ENCODE results near the gene FALEC. TPM values are rescaled to one million over a fixed set of nuclear protein-coding genes. Genes with fewer than 3 reads are reported as not detected.
"Not testable (repeated sequence)": the region's sequence is repeated elsewhere in the genome, so short reads cannot be mapped to it uniquely, and the experiment has no call there.

Gene FALEC
- polyA plus RNA-seq, 5 donors: 0.55 to 0.95 (median 0.76) TPM

- DNase-seq: no peak
Observed at GRCh38 chr1:150574260-150575071, 58.9 kb downstream of the FALEC start.

- DNase-seq: no peak
Observed at GRCh38 chr1:150575072-150575489, 59.5 kb downstream of the FALEC start.

GRCh38 chr1:150575518-150576366 lies 60.2 kb downstream of the FALEC start:
- DNase-seq: no peak

- no peak for DNase-seq
Observed at GRCh38 chr1:150576367-150576711, 60.8 kb downstream of the FALEC start.

- no peak for DNase-seq
Observed at GRCh38 chr1:150576794-150577556, 61.4 kb downstream of the FALEC start.

GRCh38 chr1:150577557-150578271 lies 62.2 kb downstream of the FALEC start:
- no peak for DNase-seq

- DNase-seq: peak; percentile 65 to 80
Observed at GRCh38 chr1:150578272-150579109, 62.9 kb downstream of the FALEC start.

- DNase-seq: peak; percentile 94 to 95
Observed at GRCh38 chr1:150579110-150579944, 63.8 kb downstream of the FALEC start, which contains the start of gene MCL1. Gene MCL1, minus strand, starts transcription at chr1:150579610. Its CDS starts 80 bp downstream, at chr1:150579530.

- DNase-seq: no peak
Observed at GRCh38 chr1:150579945-150580642, 64.5 kb downstream of the FALEC start.

- DNase-seq: not testable (repeated sequence)
Observed at GRCh38 chr1:150580966-150581365, 65.4 kb downstream of the FALEC start.

GRCh38 chr1:150581437-150581836 lies 65.9 kb downstream of the FALEC start:
- not testable (repeated sequence) for DNase-seq

GRCh38 chr1:150581962-150582361 lies 66.4 kb downstream of the FALEC start:
- DNase-seq: not testable (repeated sequence)

GRCh38 chr1:150582371-150582770 lies 66.8 kb downstream of the FALEC start:
- DNase-seq: no peak

Other genes starting within 250 kb of the FALEC start
- 100 to 1,000 TPM; 172 to 195 (median 183) TPM for gene APH1A, start 246.7 kb upstream of the FALEC start, polyA plus RNA-seq (ENCODE audit: insufficient read depth in 1 of 5, insufficient read length in 5 of 5, low replicate concordance in 1 of 5)
- gene C1orf54, start 243.0 kb upstream of the FALEC start, polyA plus RNA-seq (ENCODE audit: insufficient read depth in 1 of 5, insufficient read length in 5 of 5, low replicate concordance in 1 of 5): 10 to 100 TPM; 60.7 to 95.3 (median 72.5) TPM
- gene CIART, start 233.2 kb upstream of the FALEC start, polyA plus RNA-seq (ENCODE audit: insufficient read depth in 1 of 5, insufficient read length in 5 of 5, low replicate concordance in 1 of 5): 10 to 100 TPM in 1 of 5 donors, 1 to 10 TPM in 4; 7.4 to 13.0 (median 8.7) TPM
- 10 to 100 TPM; 57.5 to 65.5 (median 64.8) TPM for gene MRPS21, start 221.9 kb upstream of the FALEC start, polyA plus RNA-seq (ENCODE audit: insufficient read depth in 1 of 5, insufficient read length in 5 of 5, low replicate concordance in 1 of 5)
- gene PRPF3, start 194.2 kb upstream of the FALEC start, polyA plus RNA-seq (ENCODE audit: insufficient read depth in 1 of 5, insufficient read length in 5 of 5, low replicate concordance in 1 of 5): 100 to 1,000 TPM; 108 to 143 (median 120) TPM
- 10 to 100 TPM; 33.9 to 43.7 (median 41.8) TPM for gene RPRD2, start 151.6 kb upstream of the FALEC start, polyA plus RNA-seq (ENCODE audit: insufficient read depth in 1 of 5, insufficient read length in 5 of 5, low replicate concordance in 1 of 5)
- 10 to 100 TPM; 21.9 to 35.0 (median 26.7) TPM for gene TARS2, start 28.3 kb upstream of the FALEC start, polyA plus RNA-seq (ENCODE audit: insufficient read depth in 1 of 5, insufficient read length in 5 of 5, low replicate concordance in 1 of 5)
- 1 to 10 TPM; 2.2 to 4.1 (median 3.2) TPM for gene ECM1, start 7.6 kb upstream of the FALEC start, polyA plus RNA-seq (ENCODE audit: insufficient read depth in 1 of 5, insufficient read length in 5 of 5, low replicate concordance in 1 of 5)
- 10 to 100 TPM; 12.4 to 24.2 (median 20.6) TPM for gene ADAMTSL4, start 33.7 kb downstream of the FALEC start, polyA plus RNA-seq (ENCODE audit: insufficient read depth in 1 of 5, insufficient read length in 5 of 5, low replicate concordance in 1 of 5)
- 100 to 1,000 TPM; 118 to 196 (median 166) TPM for gene MCL1, start 63.9 kb downstream of the FALEC start, polyA plus RNA-seq (ENCODE audit: insufficient read depth in 1 of 5, insufficient read length in 5 of 5, low replicate concordance in 1 of 5)
- gene ENSA, start 113.9 kb downstream of the FALEC start, polyA plus RNA-seq (ENCODE audit: insufficient read depth in 1 of 5, insufficient read length in 5 of 5, low replicate concordance in 1 of 5): 100 to 1,000 TPM; 197 to 241 (median 224) TPM
- gene GOLPH3L, start 181.4 kb downstream of the FALEC start, polyA plus RNA-seq (ENCODE audit: insufficient read depth in 1 of 5, insufficient read length in 5 of 5, low replicate concordance in 1 of 5): 10 to 100 TPM; 30.4 to 42.0 (median 40.8) TPM
- under 1 TPM in 2 of 5 donors, not detected in 3; 0.10 TPM for gene HORMAD1, start 205.1 kb downstream of the FALEC start, polyA plus RNA-seq (ENCODE audit: insufficient read depth in 1 of 5, insufficient read length in 5 of 5, low replicate concordance in 1 of 5)

Data from right lung (tissue), 5 donors.